HUES6 (cell line): ENCODE measurements around the gene PDE12.
"Not testable (repeated sequence)": the region's sequence is repeated elsewhere in the genome, so short reads cannot be mapped to it uniquely, and the experiment has no call there.

ENCODE experiments used
- H3K27ac ChIP-seq: 2 replicates; pipeline ENCODE4 v1.7.0; 2013; ENCODE audit warnings: low read depth, mild to moderate bottlenecking, low read length, inconsistent platforms
- H3K27me3 ChIP-seq: 2 replicates; pipeline ENCODE4 v1.6.1; 2013; ENCODE audit warnings: low read length; ENCODE audit not compliant: control insufficient read depth, insufficient read depth
- H3K36me3 ChIP-seq: 2 replicates; pipeline ENCODE4 v1.6.1; 2013; ENCODE audit warnings: low read length; ENCODE audit not compliant: control insufficient read depth, insufficient read depth
- H3K4me1 ChIP-seq: 2 replicates; pipeline ENCODE4 v1.6.1; 2013; ENCODE audit warnings: low read length; ENCODE audit not compliant: control insufficient read depth, insufficient read depth
- H3K4me3 ChIP-seq: 2 replicates; pipeline ENCODE4 v1.5.1; 2013; ENCODE audit warnings: low read depth, low read length
- H3K9ac ChIP-seq: one replicate; pipeline ENCODE4 v1.6.1; 2013; ENCODE audit warnings: mild to moderate bottlenecking, low read length
- H3K9me3 ChIP-seq: 2 replicates; pipeline ENCODE4 v1.6.1; 2013; ENCODE audit warnings: low read depth, low read length; ENCODE audit not compliant: control insufficient read depth, insufficient read depth

Gene PDE12

DNA sequence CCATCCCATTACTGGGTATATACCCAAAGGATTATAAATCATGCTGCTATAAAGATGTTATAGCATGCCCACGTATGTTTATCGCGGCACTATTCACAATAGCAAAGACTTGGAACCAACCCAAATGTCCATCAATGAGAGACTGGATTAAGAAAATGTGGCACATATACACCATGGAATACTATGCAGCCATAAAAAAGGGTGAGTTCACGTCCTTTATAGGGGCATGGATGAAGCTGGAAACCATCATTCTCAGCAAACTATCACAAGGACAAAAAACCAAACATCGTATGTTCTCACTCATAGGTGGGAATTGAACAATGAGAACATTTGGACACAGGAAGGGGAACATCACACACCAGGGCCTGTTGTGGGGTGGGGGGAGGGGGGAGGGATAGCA lies 55.8 kb downstream of the PDE12 start:
- H3K4me3 ChIP-seq, H3K9ac ChIP-seq, H3K9me3 ChIP-seq, H3K27ac ChIP-seq, H3K36me3 ChIP-seq, H3K4me1 ChIP-seq, H3K27me3 ChIP-seq: not testable (repeated sequence)

DNA sequence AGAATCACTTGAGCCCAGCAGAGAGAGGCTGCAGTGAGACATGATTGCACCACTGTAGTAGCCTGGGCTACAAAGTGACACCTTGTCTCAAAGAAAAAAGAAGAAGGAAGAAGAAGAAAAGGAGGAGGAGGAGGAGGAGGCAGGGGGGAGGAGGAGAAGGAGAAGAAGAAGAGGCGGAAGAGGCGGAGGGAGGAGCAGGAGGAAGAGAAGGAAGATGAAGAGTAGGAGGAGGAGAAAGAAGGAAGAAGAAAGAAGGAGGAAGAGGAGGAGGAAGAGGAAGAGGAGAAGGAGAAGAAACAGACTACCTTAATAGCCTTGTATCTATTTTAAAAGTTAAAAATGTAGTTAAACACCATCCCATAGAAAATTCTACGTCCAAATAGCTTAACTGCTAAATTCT lies 60.2 kb downstream of the PDE12 start:
- Histone ChIP-seq H3K4me3 (no peak overlapping the region), H3K27ac (no peak overlapping the region), H3K27me3 (no peaks in the 10 kb centered on the region), H3K4me1 (no peaks in the 10 kb centered on the region), H3K9ac (no peak overlapping the region), H3K9me3 (no peaks in the 10 kb centered on the region; the same call in 1 of the 2 replicates), H3K36me3 (no peaks in the 10 kb centered on the region)
